ENCODE data around the gene DEPDC1B.
"Not testable (repeated sequence)": the region's sequence is repeated elsewhere in the genome, so short reads cannot be mapped to it uniquely, and the experiment has no call there.

The DEPDC1B gene

DNA sequence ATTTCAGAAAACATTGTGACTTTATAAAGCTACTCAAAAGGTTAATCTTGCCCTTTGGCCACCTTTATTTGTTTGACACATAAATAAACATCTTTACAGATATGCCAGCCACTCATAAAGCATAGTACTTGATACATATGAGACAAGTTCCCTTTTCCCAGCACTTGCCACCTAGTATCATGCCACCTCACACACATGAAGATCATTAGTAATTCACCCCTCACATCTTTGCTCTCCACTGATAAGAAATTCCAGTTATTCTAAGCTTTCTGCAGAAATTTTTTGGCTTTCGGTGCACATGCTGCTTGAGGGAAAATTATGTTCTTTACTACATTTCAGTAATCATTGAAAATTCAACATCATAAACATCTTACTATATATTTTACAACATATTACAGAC is 59.1 kb downstream of the DEPDC1B start:
- DNase-seq (ENCODE audit: low read depth) = no peak

DNA sequence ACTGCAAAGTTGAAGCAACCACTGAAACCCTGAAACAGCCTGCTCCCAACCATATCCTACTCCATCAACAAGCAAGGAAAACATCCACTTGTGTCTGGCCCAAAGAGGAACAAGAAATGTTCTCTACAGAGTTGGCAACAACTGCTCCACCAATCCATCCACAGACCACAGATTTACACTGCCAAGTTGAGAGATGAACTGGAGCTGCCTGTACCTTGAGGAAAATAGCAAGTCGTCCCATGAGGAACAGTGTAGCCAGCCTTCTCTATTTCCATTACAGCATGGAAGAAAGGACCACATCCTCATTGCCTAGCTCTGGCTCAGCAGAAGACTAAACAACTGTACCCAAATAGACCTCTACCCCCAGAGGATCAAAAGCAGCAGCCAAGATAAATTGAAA is 60.4 kb downstream of the DEPDC1B start:
- no peak for DNase-seq (ENCODE audit: low read depth)

DNA sequence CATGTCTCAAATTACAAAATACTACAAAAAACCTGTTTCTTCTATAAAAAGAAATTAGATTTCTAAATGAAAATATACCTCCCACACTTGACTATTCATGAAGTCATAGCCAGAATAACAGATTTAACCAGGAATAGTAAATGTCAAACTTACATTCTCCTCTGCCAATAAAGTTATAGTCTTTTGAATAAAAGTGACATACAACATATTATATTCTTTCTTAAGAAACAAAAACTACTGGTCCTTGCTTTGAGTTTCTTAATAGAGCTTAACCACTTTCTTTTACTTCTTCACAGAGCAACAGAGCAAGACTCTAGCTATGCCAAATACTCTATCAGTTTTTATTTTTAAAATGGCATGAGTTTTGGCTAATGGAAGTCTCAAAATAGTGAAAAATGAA is 61.7 kb downstream of the DEPDC1B start:
- DNase-seq (ENCODE audit: low read depth) = no peak

DNA sequence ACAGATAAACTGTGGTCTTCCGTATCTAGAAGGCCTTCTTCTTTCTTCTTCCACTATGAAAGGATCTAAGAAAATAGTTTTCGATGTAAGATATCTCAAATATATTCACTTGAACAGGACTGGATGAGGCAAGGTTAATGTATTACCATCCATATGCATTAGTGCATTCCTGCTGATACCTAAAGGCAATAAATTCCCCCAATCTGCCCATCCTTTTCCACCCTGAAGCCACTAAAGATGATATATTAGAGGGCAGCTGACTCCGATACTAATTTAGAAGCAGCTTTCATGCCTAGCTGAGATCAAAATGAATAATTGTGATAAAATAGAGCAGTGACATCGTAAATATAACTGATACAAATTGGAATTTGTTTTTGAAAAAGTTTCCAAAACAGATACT is 63.3 kb downstream of the DEPDC1B start:
- no peak for DNase-seq (ENCODE audit: low read depth)

DNA sequence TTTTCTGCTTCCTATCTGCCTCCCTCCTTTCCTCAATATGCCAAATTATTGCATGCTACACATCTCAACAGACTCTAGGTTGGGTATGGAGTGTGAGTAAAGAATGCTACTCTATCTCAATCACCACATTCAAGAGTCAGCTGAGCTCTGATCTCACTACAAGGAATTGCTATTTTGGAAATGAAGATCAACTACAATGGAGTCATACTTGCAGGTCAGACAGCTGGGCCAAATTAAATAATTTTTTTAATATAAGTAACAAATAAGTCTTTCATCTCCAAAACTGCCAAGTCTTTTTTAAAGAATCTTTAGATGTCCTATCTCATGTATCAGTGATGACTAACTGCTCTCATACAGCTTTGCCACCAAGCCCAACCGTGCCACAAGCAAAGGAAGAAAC is 64.0 kb downstream of the DEPDC1B start:
- DNase-seq (ENCODE audit: low read depth) = no peak

DNA sequence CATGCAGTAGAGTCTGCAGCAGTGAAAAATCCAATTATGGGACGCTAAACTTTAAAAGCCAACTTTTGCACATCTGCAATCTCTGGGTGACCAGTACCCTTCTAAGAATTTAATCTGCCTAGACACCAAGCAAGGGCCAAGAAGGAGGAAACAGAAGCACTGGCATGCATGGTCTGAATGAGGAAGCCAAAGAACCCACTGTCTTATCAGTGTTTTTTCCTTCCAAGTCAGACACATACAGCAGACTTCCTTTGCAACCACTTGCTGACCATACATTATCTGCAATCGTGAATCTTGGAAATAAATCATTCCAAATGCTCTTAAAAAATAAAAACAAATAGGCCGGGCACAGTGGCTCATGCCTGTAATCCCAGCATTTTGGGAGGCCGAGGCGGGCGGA is 65.9 kb downstream of the DEPDC1B start:
- no peak for DNase-seq (ENCODE audit: low read depth)

DNA sequence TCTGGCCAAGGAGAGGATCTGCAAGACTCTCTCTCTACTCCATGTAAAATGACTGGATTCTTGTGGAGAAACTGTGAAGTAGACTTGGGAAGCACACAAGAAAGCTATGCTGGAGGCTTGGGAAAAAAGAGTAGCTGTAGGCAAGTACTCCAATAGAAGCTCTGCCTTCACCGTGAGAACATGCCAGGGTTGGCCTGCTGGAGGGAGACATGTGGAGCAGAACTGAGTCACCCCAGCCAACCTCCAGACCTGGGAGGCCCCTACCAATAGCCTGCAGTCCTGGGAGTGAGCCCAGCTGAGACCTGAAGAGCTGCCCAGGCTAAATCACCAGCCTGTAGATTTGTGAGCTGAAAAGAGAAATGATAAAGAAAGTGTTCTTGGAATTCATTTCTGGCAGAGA is 66.6 kb downstream of the DEPDC1B start:
- peak; percentile 88 for DNase-seq (ENCODE audit: low read depth)

DNA sequence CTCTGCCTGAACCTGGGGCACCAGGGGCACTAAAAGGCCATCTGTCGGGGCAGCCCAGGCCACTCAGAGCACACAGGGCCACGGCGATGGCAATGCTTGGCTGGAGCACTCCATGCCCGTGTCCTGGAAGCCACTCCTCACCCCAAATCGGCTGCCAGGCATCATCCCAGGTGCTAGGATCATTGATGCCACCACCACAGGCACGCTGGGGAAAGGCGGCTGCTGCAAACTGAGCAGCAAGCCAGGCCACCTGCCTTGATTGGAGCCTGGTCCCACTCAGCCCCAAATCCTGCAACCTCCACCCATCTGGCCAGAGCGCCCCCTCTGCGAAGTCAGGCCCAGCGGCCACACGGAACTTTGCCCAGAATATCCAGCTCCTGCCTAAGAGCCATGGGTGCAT is 67.8 kb downstream of the DEPDC1B start:
- no peak for DNase-seq (ENCODE audit: low read depth)

DNA sequence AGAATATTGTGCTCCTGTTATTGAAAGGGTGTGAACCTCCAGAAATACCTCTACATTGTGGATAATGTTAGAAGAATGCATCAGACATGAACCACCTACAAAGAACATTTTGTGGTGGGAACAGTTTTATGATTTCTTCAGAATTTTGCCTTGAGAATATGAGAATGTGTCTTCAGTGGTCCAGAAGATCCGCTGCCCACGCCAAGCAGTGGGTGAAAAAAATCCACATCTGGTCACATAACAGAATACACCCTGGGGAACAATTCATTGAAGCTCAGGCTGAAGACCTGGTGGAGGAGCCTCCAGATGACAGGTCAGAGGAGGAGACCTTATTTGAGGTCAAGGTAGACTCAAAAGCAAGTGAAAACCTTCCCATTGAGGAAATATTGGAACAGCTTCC is 69.1 kb downstream of the DEPDC1B start:
- no peak for DNase-seq (ENCODE audit: low read depth)

DNA sequence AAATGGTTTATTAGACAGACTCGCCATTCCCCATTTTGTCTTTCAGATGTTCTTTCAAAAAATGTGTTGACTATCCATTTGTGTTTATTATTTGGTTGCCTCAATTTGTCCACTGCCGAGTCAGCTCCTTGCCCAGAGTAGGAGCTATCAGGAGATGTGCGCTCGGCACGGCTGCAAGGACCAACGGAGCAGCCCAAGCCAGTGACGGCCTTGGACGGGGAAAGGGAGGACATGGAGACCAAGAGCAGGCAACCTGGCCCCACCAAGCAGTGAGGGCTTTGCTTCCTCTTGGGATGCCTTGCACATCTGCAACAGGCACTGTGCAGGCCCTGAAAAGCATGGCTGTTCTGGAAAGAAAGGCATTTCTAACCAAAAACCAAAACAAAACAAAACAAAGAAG is 69.8 kb downstream of the DEPDC1B start:
- no peak for DNase-seq (ENCODE audit: low read depth)

DNA sequence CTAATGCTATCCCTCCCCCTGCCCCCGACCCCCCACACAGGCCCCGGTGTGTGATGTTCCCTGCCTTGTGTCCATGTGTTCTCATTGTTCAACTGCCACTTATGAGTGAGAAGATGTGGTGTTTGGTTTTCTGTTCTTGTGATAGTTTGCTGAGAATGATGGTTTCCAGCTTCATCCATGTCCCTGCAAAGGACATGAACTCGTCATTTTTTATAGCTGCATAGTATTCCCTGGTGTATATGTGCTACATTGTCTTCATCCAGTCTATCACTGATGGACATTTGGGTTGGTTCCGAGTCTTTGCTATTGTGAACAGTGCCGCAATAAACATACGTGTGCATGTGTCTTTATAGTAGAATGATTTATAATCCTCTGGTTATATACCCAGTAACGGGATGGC is 75.1 kb downstream of the DEPDC1B start:
- not testable (repeated sequence) for DNase-seq (ENCODE audit: low read depth)

DNA sequence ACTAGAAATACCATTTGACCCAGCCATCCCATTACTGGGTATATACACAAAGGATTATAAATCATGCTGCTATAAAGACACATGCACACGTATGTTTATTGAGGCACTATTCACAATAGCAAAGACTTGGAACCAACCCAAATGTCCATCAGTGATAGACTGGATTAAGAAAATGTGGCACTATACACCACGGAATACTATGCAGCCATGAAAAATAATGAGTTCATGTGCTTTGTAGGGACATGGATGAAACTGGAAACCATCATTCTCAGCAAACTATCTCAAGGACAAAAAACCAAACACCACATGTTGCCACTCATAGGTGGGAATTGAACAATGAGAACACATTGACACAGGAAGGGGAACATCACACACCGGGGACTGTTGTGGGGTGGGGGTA is 79.2 kb downstream of the DEPDC1B start:
- DNase-seq (ENCODE audit: low read depth) = not testable (repeated sequence)

DNA sequence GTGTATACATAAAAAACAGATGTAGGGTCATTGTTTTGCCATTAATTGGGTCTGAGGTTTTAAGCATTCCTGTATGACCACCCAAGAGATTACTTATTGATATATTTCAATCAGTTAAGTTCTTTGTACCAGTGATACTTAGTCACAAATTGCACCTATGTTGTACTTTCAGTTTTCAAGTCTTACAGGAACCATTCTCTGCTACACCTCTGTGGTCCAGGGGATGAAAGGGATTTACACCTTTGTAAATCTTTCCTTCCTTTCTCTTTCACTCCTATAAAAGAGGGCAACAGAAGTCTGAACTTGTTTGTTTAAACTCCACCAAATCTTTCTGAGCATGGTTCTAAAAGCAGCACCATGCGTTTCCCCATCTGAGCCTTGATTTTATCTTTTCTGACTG is 86.1 kb downstream of the DEPDC1B start:
- no peak for DNase-seq (ENCODE audit: low read depth)

DNA sequence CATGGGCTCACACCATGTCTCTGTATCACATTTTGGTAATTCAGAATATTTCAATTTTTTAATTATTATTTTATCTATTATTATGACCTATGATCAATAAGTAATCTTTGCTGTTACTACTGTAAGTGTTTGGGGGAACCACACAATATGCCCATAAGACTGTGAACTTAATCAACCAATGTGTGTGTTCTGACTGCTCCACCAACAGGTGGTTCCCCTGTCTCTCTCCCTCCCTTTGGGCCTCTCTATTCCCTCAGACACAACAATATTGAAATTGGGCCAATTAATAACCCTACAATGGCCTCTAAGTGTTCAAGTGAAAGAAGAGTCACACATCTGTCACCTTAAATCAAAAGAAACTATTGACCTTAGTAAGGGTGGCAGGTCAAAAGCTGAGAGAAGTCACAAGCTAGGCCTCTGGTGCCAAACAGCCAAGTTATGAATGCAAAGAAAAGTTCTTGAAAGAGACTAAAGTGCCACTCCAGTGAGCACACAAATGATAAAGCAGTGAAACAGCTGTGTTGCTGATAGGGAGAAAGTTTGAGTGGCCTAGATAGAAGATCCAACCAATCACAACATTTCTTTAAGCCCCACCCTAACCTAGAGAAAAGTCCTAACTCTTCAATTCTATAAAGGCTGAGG is 88.7 kb downstream of the DEPDC1B start:
- DNase-seq (ENCODE audit: low read depth) = no peak

DNA sequence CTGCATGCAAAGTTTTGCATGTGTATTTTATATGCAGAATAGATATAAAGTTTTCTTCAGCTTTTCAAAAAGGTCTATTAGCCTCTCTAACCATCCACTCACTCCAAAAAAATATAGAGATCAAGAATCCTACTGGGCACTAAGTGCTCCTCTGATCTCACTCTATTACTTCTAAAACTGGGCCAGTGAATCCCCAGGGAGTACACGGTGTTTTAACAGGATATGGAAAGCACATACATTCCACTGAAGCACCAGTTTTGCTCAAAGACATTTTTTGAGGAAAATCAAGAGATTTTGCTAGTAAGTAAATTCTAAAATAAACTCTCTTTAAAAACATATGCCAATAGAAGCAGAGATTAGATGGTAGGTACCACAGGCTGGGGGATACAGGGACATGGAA is 95.2 kb downstream of the DEPDC1B start:
- DNase-seq (ENCODE audit: low read depth) = no peak

DNA sequence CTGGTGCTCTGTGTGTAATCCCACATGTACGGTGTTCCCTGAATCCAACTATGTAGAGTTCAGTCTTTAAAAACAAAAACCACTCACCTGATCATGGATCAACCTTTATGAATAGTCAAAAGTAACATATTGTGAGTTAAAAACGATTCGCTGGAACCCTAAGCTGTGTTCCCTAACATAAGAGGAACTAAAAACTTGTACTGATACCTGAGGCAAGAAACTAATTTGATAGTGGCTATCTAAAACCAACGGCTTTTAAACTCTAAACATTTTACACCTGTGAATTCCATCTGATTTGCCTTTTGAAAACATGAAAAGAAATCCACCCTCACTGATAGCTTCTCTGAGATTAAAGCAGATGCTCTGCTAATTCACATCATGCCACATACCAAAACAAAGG is 101.5 kb downstream of the DEPDC1B start:
- DNase-seq (ENCODE audit: low read depth) = no peak

DNA sequence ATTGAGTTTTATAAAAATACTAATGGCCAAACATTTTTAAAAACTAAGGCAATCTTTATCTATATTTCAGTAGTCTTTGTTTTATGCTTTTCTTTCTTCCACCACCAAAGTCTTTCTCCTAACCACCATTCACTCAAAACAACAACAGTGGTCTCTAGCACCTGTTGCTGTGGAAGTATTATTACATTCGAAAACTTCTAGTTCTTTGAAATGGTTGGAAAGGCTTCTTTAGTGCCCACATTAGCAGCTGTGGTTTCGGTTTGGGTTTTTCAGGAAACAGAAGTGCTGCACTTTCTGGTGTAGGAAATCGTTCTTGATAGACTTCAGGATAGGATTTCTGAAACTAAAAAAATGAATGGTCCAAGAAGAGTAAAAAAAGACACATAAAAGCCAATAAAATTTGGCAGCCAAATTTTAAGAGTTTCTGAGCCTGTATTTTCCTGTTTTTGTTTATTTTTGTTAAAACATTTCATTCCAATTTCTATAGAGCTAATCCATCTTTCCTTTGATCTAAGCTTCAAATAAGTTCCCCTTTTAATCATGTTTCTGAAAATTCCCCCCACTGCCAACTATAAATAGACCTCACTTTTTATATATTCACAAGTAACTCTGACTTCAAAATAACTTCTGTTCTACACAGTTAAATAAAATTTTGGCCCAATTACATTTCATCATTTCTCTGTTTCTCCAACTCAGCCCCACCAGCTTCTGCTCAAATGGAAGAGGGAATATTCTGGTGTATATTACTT is 102.2 kb downstream of the DEPDC1B start:
- DNase-seq (ENCODE audit: low read depth) = no peak

DNA sequence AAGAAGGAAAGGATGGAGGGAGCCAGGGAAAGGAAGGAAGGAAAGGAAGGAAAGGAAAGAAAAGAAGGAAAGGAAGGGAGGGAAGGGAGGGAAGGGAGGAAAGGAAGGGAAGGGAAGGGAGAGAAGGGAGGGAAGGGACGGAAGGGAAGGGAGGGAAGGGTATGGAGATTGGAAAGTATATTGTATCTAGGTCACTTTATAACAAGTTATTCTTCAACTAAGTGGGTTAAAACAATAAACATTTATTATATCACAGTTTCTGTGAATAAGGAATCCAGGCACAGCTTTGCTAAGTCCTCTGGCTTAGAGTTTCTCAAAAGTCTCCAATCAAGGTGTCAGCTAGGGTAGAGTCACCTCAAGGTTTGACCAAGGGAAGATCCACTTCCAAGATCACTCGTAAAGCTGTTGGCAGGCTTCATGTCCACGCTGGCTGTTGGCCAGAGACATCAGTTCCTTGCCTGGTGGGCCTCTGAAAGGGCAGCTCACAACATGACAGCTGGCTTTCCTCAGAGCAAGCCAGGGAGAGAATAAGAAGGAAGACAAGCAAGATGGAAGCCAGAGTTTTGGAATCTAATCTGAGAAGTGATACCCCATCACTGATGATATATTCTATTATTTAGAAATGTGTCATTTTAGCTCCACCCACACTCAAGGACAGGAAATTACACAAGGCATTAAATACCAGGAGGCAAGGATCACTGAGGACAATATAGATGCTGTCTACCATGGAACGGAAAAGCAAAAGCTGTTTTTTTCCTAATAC is 105.1 kb downstream of the DEPDC1B start:
- no peak for DNase-seq (ENCODE audit: low read depth)

DNA sequence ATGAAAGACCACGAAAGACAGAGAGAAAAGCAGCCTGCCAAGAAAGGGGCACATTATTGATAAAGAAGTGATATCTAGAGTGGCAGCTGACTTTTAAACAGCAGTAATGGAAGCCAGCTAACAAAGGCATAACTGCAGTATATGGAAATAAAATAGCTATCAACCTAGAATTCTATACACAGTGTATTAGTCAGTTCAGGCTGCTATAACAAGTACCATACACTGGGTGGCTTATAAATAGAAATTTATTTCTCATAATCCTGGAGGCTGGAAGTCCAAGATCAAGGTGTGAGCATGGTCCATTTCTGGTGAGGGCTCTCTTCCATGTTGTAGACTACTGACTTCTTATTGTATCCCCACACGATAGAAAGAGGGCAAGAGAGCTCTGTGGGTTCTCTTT is 109.8 kb downstream of the DEPDC1B start:
- DNase-seq (ENCODE audit: low read depth) = no peak

DNA sequence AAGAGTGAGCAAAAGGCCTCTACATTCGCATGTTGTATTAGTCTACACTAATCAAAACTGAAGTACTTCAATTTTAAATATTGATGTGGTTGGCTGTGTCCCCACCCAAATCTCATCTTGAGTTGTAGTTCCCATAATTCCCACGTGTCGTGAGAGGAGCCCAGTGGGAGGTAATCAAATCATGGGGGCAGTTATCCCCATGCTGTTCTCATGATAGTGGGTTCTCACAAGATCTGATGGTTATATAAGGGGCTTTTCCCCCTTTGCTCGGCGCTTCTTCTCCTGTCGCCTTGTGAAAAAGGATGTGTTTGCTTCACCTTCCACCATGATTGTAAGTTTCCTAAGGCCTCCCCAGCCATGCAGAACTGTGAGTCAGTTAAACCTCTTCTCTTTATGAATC is 112.7 kb downstream of the DEPDC1B start:
- DNase-seq (ENCODE audit: low read depth) = not testable (repeated sequence)

DNA sequence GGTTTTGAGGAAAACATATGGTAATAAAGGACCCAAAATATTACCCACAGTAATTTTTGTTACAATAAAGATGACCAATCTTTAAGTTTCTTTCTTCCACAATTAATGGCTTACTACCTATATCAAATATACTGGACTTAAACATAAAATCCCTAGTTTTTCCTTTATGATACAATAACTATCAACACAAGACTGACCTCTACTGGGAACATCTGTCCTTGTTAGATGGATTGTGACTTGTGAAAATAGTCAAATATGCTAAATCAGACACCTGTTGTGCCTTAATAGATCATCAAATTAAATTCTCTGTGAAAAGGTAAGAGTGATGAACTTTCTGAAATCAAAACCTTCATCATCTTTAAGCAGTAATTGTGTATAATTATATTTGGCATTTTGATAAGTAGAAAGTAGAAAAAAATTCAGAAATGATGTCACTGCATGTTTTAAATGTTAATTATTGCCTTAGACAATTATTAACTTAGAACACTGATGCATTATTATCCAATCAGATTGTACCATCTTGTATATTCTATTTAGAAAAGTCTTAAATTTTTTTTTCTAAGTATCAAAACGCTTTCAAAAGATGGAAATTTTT is 113.6 kb downstream of the DEPDC1B start:
- DNase-seq (ENCODE audit: low read depth) = no peak

DNA sequence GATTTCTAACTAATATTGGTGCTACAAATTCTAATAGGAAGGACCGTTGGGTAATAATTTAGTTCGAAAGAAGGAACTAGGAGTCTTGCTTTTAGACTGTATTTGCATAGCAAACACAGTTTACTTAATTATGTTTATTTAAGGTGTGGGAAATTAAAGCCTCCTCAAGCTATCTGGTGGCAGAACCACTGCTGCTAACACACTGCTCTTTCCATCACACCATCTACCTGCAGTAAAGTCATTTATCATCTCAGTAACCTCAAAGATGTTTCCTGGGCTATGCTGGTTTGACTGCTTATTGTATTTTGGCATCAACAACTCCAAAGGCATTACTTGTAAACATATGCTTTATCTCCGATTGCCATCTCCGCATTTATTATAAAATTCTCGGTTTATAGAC is 114.3 kb downstream of the DEPDC1B start:
- no peak for DNase-seq (ENCODE audit: low read depth)

DNA sequence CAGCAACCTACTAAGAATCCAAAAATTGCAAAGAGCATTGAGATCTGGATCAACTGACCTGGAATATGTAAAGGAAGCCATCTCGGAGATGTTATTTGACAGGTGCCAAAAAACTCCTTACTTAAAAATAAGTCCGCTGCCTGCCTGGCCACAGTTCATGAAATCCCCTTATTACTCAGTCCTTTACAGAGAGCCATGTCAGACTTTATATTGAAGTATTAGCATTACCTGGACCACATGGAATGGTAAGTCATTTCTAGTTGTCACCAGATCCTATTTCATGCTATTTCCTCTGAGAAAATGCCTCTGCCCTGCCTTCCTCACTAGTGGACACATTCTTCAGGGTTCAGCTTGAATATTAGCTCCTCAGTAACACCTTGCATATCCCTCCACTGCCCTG is 115.7 kb downstream of the DEPDC1B start:
- no peak for DNase-seq (ENCODE audit: low read depth)

Measured in GM04504 (cell line).